K562 (cell line): ENCODE data around the gene GEMIN2.

Experiments used
- FOS ChIP-seq: IDR thresholded peaks from 3 replicates; pipeline ENCODE4 v1.6.1; 2011; ENCODE audit not compliant: insufficient read length; ENCODE audit errors: extremely low read depth
- MAZ ChIP-seq, 2 experiments: fragments of 450-650 bp in 1 of 2; sonication (generic) in 1 of 2; formaldehyde crosslinking; IDR thresholded peaks in 1 of 2; conservative IDR thresholded peaks in 1 of 2; 2 replicates each; pipeline versions ENCODE4 v1.4.0 to v1.5.0; 2020; ENCODE audit warnings: mild to moderate bottlenecking in 1 of 2, missing genetic modification reagents in 1 of 2
- PATZ1 ChIP-seq: fragments of 250-450 bp; sonication (Bioruptor Pico); IDR thresholded peaks from 2 replicates; pipeline ENCODE4 v1.5.0; 2020; ENCODE audit warnings: mild to moderate bottlenecking, borderline replicate concordance
- POLR2A ChIP-seq: fragments of 450-650 bp; conservative IDR thresholded peaks from 2 replicates; pipeline ENCODE4 v1.6.1; 2016
- RBM39 ChIP-seq: fragments of 200-400 bp; formaldehyde crosslinking; optimal IDR thresholded peaks from 2 replicates; pipeline ENCODE3; 2018; ENCODE audit warnings: low read depth, low read length
- RNF2 ChIP-seq: sonication (generic); IDR thresholded peaks from 2 replicates; pipeline ENCODE4 v1.6.1; 2016
- SAFB2 ChIP-seq: fragments of 200-400 bp; formaldehyde crosslinking; IDR thresholded peaks from 2 replicates; pipeline ENCODE4 v1.6.1; 2018; ENCODE audit warnings: borderline replicate concordance, low read length, low read depth, moderate library complexity; ENCODE audit not compliant: severe bottlenecking
- SMARCB1 ChIP-seq: IDR thresholded peaks from 2 replicates; pipeline ENCODE4 v1.6.1; 2011; ENCODE audit warnings: improper control_type of control experiment, low read depth; ENCODE audit not compliant: insufficient read length
- ZNF780A ChIP-seq: fragments of 250-450 bp; sonication (Bioruptor Pico); IDR thresholded peaks from 2 replicates; pipeline ENCODE4 v1.5.0; 2021; ENCODE audit warnings: mild to moderate bottlenecking
- TF ChIP-seq, protein P1 (sequence below), 2 experiments: fragments of 450-650 bp; conservative IDR thresholded peaks; 2 replicates each; pipeline ENCODE4 v1.6.1; 2017; ENCODE audit warnings: mild to moderate bottlenecking in 2 of 2, moderate library complexity in 2 of 2
- TF ChIP-seq, protein P2 (sequence below), 3 experiments: IDR thresholded peaks in 2 of 3; conservative IDR thresholded peaks in 1 of 3; 2 replicates each; pipeline ENCODE4 v1.5.1; 2011 to 2012; ENCODE audit warnings: low read length in 3 of 3, mild to moderate bottlenecking in 3 of 3, control low read depth in 2 of 3, improper control_type of control experiment in 1 of 3, inconsistent platforms in 1 of 3, low read depth in 1 of 3, mixed read lengths in 1 of 3, moderate library complexity in 1 of 3; ENCODE audit not compliant: insufficient read depth in 2 of 3
- TF ChIP-seq, protein P3 (sequence below): sonication (generic); formaldehyde crosslinking; IDR thresholded peaks from 2 replicates; pipeline ENCODE4 v1.5.0; 2020; ENCODE audit warnings: missing genetic modification reagents

GRCh38 chr14:39122330-39123138 lies 8.4 kb downstream of the GEMIN2 start:
- no peak for TF ChIP-seq POLR2A
- no peak for TF ChIP-seq SAFB2
- no peak for TF ChIP-seq RNF2
- TF ChIP-seq ZNF780A (CRISPR knock-in tag) = no peak
- TF ChIP-seq, protein P1, sequence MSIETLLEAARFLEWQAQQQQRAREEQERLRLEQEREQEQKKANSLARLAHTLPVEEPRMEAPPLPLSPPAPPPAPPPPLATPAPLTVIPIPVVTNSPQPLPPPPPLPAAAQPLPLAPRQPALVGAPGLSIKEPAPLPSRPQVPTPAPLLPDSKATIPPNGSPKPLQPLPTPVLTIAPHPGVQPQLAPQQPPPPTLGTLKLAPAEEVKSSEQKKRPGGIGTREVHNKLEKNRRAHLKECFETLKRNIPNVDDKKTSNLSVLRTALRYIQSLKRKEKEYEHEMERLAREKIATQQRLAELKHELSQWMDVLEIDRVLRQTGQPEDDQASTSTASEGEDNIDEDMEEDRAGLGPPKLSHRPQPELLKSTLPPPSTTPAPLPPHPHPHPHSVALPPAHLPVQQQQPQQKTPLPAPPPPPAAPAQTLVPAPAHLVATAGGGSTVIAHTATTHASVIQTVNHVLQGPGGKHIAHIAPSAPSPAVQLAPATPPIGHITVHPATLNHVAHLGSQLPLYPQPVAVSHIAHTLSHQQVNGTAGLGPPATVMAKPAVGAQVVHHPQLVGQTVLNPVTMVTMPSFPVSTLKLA (conservative IDR thresholded peaks at IDR 0.05) = no peak
- TF ChIP-seq, protein P2, sequence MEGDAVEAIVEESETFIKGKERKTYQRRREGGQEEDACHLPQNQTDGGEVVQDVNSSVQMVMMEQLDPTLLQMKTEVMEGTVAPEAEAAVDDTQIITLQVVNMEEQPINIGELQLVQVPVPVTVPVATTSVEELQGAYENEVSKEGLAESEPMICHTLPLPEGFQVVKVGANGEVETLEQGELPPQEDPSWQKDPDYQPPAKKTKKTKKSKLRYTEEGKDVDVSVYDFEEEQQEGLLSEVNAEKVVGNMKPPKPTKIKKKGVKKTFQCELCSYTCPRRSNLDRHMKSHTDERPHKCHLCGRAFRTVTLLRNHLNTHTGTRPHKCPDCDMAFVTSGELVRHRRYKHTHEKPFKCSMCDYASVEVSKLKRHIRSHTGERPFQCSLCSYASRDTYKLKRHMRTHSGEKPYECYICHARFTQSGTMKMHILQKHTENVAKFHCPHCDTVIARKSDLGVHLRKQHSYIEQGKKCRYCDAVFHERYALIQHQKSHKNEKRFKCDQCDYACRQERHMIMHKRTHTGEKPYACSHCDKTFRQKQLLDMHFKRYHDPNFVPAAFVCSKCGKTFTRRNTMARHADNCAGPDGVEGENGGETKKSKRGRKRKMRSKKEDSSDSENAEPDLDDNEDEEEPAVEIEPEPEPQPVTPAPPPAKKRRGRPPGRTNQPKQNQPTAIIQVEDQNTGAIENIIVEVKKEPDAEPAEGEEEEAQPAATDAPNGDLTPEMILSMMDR (IDR thresholded peaks at IDR 0.05 in 2 of 3, conservative IDR thresholded peaks at IDR 0.05 in 1 of 3; ENCODE audit: insufficient read depth in 2 of 3, low read depth in 1 of 3, low read length in 3 of 3) = no peak
- no peak for TF ChIP-seq SMARCB1
- no peak for TF ChIP-seq RBM39
- no peak for TF ChIP-seq FOS
- TF ChIP-seq, protein P3, sequence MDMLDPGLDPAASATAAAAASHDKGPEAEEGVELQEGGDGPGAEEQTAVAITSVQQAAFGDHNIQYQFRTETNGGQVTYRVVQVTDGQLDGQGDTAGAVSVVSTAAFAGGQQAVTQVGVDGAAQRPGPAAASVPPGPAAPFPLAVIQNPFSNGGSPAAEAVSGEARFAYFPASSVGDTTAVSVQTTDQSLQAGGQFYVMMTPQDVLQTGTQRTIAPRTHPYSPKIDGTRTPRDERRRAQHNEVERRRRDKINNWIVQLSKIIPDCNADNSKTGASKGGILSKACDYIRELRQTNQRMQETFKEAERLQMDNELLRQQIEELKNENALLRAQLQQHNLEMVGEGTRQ (CRISPR knock-in tag) = no peak
- TF ChIP-seq PATZ1 (CRISPR knock-in tag) = no peak
- TF ChIP-seq MAZ (CRISPR knock-in tag; conservative IDR thresholded peaks at IDR 0.05 in 1 of 2, IDR thresholded peaks at IDR 0.05 in 1 of 2) = no peak
